ENCODE measurements around the gene KIAA1671. TPM values are rescaled to one million over a fixed set of nuclear protein-coding genes. Genes with fewer than 3 reads are reported as not detected.

The KIAA1671 gene
- polyA plus RNA-seq, 3 donors, result not detected

- DNase-seq, result no peak
- no peaks in the 10 kb centered on the region for H3K9me3 ChIP-seq (replicated peaks in 1 of 2; ENCODE audit: control insufficient read depth in 1 of 2, insufficient read depth in 1 of 2, low read length in 2 of 2)
- no peaks in the 10 kb centered on the region for H4K20me1 ChIP-seq (ENCODE audit: insufficient read depth, low read length)
- H3K4me2 ChIP-seq (replicated peaks; ENCODE audit: extremely low read depth, low read length, poor library complexity, severe bottlenecking), result no peak overlapping the region
- Mint-ChIP-seq H3K4me3 (no peak overlapping the region), H3K36me3 (no peaks in the 10 kb centered on the region), H3K9me3 (no peaks in the 10 kb centered on the region), H3K4me1 (no peaks in the 10 kb centered on the region), H3K27me3 (ENCODE audit: low read depth in 3 of 3) (peaks cover 0 to 5% (median 3%) of the 10 kb centered on the region in 3 donors), H3K27ac (no peak overlapping the region)
- WGBS (ENCODE audit: insufficient coverage), result no CpG with 5 or more reads among the region's 1 CpG
- no peaks in the 10 kb centered on the region for H3K4me1 ChIP-seq (ENCODE audit: control insufficient read depth in 1 of 2, insufficient read depth in 2 of 2, low read length in 2 of 2)
- no peaks in the 10 kb centered on the region for H3K27me3 ChIP-seq (ENCODE audit: control insufficient read depth in 2 of 2, insufficient read depth in 2 of 2, low read length in 2 of 2)
- no peaks in the 10 kb centered on the region for H3K79me2 ChIP-seq (ENCODE audit: insufficient read depth, low read length)
- intact Hi-C loops (cut with micrococcal nuclease), result no loop called here
- no peak overlapping the region for H3K27ac ChIP-seq (ENCODE audit: low read depth in 1 of 2, low read length in 2 of 2)
- no peak overlapping the region for H3K9ac ChIP-seq (ENCODE audit: insufficient read depth, low read length, poor library complexity, severe bottlenecking)
- no peak for TF ChIP-seq CTCF (IDR thresholded peaks at IDR 0.05)
- no peak overlapping the region for H3K4me3 ChIP-seq (replicated peaks in 1 of 3; ENCODE audit: low read depth in 2 of 3, low read length in 3 of 3)
- H2AFZ ChIP-seq (ENCODE audit: insufficient read depth, low read depth, low read length, poor library complexity, severe bottlenecking), result no peak overlapping the region
- no peaks in the 10 kb centered on the region for H3K36me3 ChIP-seq (replicated peaks in 1 of 2; ENCODE audit: control insufficient read depth in 1 of 2, insufficient read depth in 2 of 2, low read length in 2 of 2)
Observed at GRCh38 chr22:25162561-25162960, 210.0 kb downstream of the KIAA1671 start.

- no peaks in the 10 kb centered on the region for H3K4me1 Mint-ChIP-seq
- Histone ChIP-seq H3K27me3 (ENCODE audit: control insufficient read depth in 2 of 2, insufficient read depth in 2 of 2, low read length in 2 of 2) (no peaks in the 10 kb centered on the region), H2AFZ (ENCODE audit: insufficient read depth, low read depth, low read length, poor library complexity, severe bottlenecking) (no peak overlapping the region), H3K9me3 (replicated peaks in 1 of 2; ENCODE audit: control insufficient read depth in 1 of 2, insufficient read depth in 1 of 2, low read length in 2 of 2) (no peaks in the 10 kb centered on the region), H3K4me2 (replicated peaks; ENCODE audit: extremely low read depth, low read length, poor library complexity, severe bottlenecking) (no peak overlapping the region), H4K20me1 (ENCODE audit: insufficient read depth, low read length) (no peaks in the 10 kb centered on the region), H3K4me1 (ENCODE audit: control insufficient read depth in 1 of 2, insufficient read depth in 2 of 2, low read length in 2 of 2) (no peaks in the 10 kb centered on the region), H3K4me3 (replicated peaks in 1 of 3; ENCODE audit: low read depth in 2 of 3, low read length in 3 of 3) (no peak overlapping the region), H3K27ac (ENCODE audit: low read depth in 1 of 2, low read length in 2 of 2) (no peak overlapping the region), H3K36me3 (replicated peaks in 1 of 2; ENCODE audit: control insufficient read depth in 1 of 2, insufficient read depth in 2 of 2, low read length in 2 of 2) (no peaks in the 10 kb centered on the region), H3K9ac (ENCODE audit: insufficient read depth, low read length, poor library complexity, severe bottlenecking) (no peak overlapping the region), H3K79me2 (ENCODE audit: insufficient read depth, low read length) (no peaks in the 10 kb centered on the region)
- WGBS (ENCODE audit: insufficient coverage), result 98% methylated on average over 5 of the region's 10 CpGs
- intact Hi-C loops (cut with micrococcal nuclease), result no loop called here
- no peak overlapping the region for H3K27ac Mint-ChIP-seq
- TF ChIP-seq CTCF (IDR thresholded peaks at IDR 0.05), result no peak
- DNase-seq, result no peak
- H3K9me3 Mint-ChIP-seq, result peaks cover 0 to 2% (median 0%) of the 10 kb centered on the region in 7 donors
- H3K4me3 Mint-ChIP-seq, result no peak overlapping the region
- no peaks in the 10 kb centered on the region for H3K36me3 Mint-ChIP-seq
- H3K27me3 Mint-ChIP-seq (ENCODE audit: low read depth in 3 of 3), result peaks cover 0 to 6% (median 2%) of the 10 kb centered on the region in 3 donors
Observed at GRCh38 chr22:25165785-25166184, 213.3 kb downstream of the KIAA1671 start.

Measured in CD14-positive monocyte (primary cell).